ENCODE data around the gene LMAN1. TPM values are rescaled to one million over a fixed set of nuclear protein-coding genes. Genes with fewer than 3 reads are reported as not detected.
A peak's percentile ranks its signal among the peaks of the same experiment; 100 is the strongest.

LMAN1 gene
- total RNA-seq, 6 experiments from 2014 or later: 128 to 159 (median 149) TPM

- Mint-ChIP-seq H3K4me1 (ENCODE audit: low read depth) (peaks cover 27% of the 10 kb centered on the region), H3K9me3 (no peaks in the 10 kb centered on the region), H3K27me3 (ENCODE audit: insufficient read depth) (peaks cover 2% of the 10 kb centered on the region), H3K36me3 (ENCODE audit: low read depth) (0 out of 2 replicates have a peak, but pooled peaks cover 22% of the 10 kb centered on the region), H3K4me3 (no peak overlapping the region), H3K27ac (no peak overlapping the region)
- no peak for TF ChIP-seq CTCF (IDR thresholded peaks at IDR 0.05)
- no peak for DNase-seq
Observed at GRCh38 chr18:59377613-59378337, 18.7 kb upstream of the LMAN1 start.

DNA sequence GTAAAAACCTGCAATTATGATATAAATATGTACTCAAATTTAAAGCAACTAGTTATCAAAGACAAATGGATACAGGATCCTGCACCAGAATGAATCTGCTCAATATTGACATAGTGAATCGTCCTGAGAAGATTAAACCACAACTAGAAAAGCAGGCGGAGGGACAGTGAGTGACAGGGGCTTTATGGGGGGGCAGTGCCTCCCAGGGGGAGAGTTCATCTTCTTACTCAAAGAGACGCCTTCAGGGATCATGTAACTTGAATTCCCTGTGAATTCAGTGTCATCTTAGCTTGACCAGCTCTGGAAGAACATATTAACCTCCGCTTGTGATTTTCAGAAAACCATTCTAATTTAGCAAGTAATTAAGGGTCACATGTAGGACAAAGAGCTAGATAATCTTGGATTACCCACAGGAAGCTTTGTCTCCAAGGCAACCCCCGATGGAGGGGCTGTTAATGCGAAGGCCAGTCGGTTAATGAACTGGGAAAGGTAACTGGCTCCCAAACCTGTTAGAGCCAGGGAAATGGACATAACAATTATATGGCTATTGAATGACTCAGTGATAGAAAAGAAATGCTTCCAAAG is 17.4 kb upstream of the LMAN1 start:
- TF ChIP-seq CTCF (IDR thresholded peaks at IDR 0.05): no peak
- DNase-seq: no peak
- Mint-ChIP-seq H3K9me3 (no peaks in the 10 kb centered on the region), H3K27me3 (ENCODE audit: insufficient read depth) (peaks cover 2% of the 10 kb centered on the region), H3K27ac (no peak overlapping the region), H3K36me3 (ENCODE audit: low read depth) (0 out of 2 replicates have a peak, but pooled peaks cover 31% of the 10 kb centered on the region), H3K4me1 (ENCODE audit: low read depth) (peaks cover 27% of the 10 kb centered on the region), H3K4me3 (no peak overlapping the region)

GRCh38 chr18:59374128-59374527 is 15.1 kb upstream of the LMAN1 start:
- Mint-ChIP-seq H3K27ac (no peak overlapping the region), H3K27me3 (ENCODE audit: insufficient read depth) (no peaks in the 10 kb centered on the region; the same call in none of the 2 replicates), H3K36me3 (ENCODE audit: low read depth) (0 out of 2 replicates have a peak, but pooled peaks cover 20% of the 10 kb centered on the region), H3K9me3 (no peaks in the 10 kb centered on the region), H3K4me3 (no peak overlapping the region), H3K4me1 (ENCODE audit: low read depth) (peaks cover 10% of the 10 kb centered on the region)
- TF ChIP-seq CTCF (IDR thresholded peaks at IDR 0.05): no peak
- no peak for DNase-seq

DNA sequence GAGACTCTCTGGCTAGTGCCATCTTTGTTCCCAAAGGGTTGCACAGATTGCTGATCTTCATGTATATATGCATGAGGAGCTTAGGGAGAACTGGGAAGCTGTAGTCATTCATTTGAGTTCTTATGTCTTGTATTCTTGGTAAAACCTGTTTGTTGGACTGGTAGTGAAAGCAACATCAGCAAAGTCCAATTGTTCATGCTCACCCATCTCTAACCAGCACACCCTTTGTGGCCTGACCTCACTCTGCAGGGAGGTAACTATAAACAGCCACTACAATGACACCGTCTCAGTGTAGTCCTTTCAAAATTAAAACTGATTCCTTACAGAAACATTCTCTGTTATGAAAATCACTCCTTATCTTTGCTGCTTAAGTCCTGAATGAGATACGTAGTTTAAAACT is 13.9 kb upstream of the LMAN1 start:
- no peaks in the 10 kb centered on the region; the same call in 1 of the 2 replicates for H3K9me3 Mint-ChIP-seq
- H3K27me3 Mint-ChIP-seq (ENCODE audit: insufficient read depth): peaks cover under 1% of the 10 kb centered on the region
- H3K4me1 Mint-ChIP-seq (ENCODE audit: low read depth): peaks cover 6% of the 10 kb centered on the region; the same call in 1 of the 2 replicates
- no peak for DNase-seq
- H3K4me3 Mint-ChIP-seq: no peak overlapping the region
- TF ChIP-seq CTCF (IDR thresholded peaks at IDR 0.05): no peak
- 0 out of 2 replicates have a peak, but pooled peaks cover 14% of the 10 kb centered on the region for H3K36me3 Mint-ChIP-seq (ENCODE audit: low read depth)
- no peak overlapping the region for H3K27ac Mint-ChIP-seq

- Mint-ChIP-seq H3K27ac (no peak overlapping the region), H3K36me3 (ENCODE audit: low read depth) (peaks cover 22% of the 10 kb centered on the region), H3K4me1 (ENCODE audit: low read depth) (peaks cover 37% of the 10 kb centered on the region), H3K4me3 (peak overlapping the region; percentile 37; the same call in 1 of the 2 replicates), H3K27me3 (ENCODE audit: insufficient read depth) (peaks cover 4% of the 10 kb centered on the region; the same call in 1 of the 2 replicates), H3K9me3 (no peaks in the 10 kb centered on the region)
- no peak for TF ChIP-seq CTCF (IDR thresholded peaks at IDR 0.05)
- DNase-seq: no peak
Observed at GRCh38 chr18:59360381-59360780, 1.3 kb upstream of the LMAN1 start.

Data from HFFc6 (cell line).